GM20000 (cell line): ENCODE measurements around the gene NEUROD6.

Experiments used
- DNase-seq: peaks from one replicate; pipeline ENCODE4 v3.0.0; 2012; ENCODE audit warnings: low spot score
- TF ChIP-seq, protein P1 (sequence below): IDR thresholded peaks from 2 replicates; pipeline ENCODE4 v1.5.1; 2012; ENCODE audit warnings: mild to moderate bottlenecking, control low read depth; ENCODE audit errors: extremely low read depth, missing control alignments

Gene NEUROD6

DNA sequence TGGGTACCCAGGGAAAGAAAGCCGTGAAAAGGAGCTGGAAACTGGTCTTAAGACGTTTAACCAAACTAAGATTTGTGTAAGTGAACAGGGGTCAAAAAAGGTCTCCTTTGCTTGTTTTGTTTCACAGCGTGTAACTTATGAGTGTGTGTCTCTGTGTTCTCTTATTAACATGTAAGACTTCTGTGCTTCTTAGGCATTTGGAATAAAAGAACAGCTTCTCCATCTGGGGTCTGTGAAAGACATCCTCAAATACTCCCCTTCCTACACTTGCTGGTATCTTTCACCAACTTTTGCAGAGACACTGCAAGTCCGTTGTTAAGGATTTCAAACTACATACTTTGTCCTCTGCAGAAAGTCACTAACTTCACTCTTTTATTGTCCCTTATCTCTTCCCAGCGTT lies 615 bp upstream of the NEUROD6 start:
- TF ChIP-seq, protein P1, sequence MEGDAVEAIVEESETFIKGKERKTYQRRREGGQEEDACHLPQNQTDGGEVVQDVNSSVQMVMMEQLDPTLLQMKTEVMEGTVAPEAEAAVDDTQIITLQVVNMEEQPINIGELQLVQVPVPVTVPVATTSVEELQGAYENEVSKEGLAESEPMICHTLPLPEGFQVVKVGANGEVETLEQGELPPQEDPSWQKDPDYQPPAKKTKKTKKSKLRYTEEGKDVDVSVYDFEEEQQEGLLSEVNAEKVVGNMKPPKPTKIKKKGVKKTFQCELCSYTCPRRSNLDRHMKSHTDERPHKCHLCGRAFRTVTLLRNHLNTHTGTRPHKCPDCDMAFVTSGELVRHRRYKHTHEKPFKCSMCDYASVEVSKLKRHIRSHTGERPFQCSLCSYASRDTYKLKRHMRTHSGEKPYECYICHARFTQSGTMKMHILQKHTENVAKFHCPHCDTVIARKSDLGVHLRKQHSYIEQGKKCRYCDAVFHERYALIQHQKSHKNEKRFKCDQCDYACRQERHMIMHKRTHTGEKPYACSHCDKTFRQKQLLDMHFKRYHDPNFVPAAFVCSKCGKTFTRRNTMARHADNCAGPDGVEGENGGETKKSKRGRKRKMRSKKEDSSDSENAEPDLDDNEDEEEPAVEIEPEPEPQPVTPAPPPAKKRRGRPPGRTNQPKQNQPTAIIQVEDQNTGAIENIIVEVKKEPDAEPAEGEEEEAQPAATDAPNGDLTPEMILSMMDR, result no peak
- no peak for DNase-seq

DNA sequence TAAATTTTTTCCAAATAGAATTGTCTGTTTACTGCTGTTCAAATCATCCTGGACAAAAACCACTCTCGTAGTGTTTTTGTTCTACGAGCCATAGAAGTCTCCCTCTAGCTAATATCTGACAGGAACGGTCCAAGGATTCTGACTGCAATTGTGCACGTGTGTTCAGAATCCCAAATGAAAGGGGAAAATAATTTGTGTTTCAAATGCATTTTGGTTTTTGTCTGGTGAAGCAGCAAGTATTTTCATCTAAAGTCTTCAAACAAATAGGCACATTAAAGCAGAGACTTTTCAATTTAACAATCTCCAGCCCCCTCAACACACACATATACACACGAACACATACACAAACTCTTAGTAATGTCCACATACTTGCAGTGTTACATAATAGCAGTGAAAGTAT lies 475 bp downstream of the NEUROD6 start:
- TF ChIP-seq, protein P1, result no peak

DNA sequence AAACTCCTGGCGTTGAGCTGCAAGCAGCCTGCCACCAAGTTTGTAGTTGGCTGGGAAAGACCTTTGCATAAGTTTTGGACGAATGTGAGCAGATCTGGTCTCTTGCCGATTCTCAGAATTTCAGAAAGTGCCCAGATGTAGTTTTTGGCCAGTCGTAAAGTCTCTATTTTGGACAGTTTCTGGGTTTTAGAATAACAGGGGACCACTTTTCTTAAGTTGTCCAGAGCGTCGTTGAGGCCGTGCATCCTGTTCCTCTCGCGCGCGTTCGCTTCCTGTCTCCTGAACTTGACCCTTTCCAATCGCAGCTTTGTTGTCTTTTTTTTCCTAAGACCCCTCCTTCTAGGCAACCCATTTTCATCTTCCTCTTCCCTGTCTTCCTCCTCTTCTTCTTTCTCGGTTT lies 1.8 kb downstream of the NEUROD6 start:
- TF ChIP-seq, protein P1, result no peak
- no peak for DNase-seq

More for the DNA sequence above, 475 bp downstream of the NEUROD6 start:
- no peak for DNase-seq

DNA sequence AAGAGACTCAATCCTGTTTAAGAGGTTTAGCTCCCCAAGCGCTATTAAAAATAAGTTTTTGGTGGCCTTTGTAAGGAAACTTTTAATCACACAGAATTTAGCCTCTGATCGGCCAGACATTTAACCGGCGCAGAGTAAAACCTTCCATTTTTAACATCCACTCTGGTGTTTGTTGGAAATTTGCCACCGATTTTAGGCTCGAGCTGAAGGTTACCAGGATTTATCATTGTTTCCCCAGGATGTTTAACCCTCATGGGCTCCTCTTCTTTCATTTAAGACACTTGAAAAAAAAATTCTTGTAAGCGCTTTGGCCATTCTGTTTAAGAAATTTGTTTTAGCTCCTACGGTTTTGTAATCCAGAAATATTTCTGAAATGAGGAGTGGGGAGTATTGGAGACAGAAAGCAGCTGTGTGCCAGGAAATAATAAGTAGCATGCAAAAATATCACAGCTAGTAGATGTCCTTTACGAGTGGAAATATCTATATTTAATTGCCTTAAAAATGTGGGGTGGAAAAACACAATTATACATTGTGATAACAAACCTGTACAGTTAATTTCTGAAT lies 3.4 kb downstream of the NEUROD6 start:
- TF ChIP-seq, protein P1, result no peak
- DNase-seq, result no peak

DNA sequence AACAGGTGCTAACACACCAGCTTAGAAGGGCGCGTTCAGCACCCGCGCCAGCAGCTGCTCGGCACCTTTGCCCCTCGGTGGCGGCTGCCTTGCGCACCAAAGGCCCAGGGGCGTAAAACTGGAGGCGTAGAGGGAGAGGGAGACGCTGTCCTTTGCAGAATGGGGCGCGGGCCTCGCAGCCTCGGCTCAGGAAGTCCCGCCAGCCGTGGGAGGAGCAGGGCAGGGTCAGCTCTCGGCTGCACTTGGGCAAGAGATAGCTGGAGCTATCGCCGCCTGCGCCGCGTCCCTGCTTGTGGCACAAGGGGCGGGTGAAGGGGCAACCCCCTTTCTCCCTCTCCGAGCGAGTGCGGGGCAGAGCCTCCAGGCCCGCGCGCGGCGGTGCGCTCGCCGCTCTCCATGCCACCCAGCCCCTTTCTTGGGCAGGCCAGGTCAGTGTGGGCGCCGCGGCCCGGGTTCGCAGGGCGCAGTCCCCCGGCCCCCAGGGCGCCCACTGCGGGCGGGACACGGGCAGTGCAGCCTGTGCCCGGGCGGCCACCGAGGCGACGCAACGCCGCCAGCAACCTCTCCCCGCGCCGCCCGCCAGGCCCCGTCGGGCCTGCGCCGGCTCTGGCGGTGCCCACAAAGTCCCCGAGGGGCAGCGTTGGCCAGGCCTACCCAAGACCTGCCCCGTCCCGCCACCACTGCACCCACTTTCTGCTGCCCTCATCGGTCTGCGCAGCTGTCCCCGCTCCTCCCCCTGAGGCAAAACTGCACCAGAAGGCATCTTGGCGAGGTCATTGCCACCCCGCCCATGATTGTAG lies 4.1 kb downstream of the NEUROD6 start:
- DNase-seq, result no peak
- TF ChIP-seq, protein P1, result no peak

DNA sequence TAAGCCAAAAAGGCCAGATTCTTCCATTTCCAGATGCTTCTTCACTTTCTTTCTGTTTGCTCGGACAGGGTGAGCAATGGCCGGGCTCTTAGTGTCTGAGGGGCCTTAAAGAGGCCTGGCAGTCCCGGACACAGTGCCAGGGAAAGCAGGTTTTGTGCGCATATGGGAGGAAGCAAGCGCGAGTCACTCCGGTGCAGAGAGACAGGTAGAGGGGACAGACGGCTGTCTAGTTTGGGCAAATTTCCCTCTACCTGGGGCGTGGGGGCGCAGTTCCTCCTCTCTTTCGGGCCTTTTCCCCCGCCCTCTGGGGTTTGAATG lies 4.7 kb downstream of the NEUROD6 start:
- TF ChIP-seq, protein P1, result no peak
- no peak for DNase-seq

DNA sequence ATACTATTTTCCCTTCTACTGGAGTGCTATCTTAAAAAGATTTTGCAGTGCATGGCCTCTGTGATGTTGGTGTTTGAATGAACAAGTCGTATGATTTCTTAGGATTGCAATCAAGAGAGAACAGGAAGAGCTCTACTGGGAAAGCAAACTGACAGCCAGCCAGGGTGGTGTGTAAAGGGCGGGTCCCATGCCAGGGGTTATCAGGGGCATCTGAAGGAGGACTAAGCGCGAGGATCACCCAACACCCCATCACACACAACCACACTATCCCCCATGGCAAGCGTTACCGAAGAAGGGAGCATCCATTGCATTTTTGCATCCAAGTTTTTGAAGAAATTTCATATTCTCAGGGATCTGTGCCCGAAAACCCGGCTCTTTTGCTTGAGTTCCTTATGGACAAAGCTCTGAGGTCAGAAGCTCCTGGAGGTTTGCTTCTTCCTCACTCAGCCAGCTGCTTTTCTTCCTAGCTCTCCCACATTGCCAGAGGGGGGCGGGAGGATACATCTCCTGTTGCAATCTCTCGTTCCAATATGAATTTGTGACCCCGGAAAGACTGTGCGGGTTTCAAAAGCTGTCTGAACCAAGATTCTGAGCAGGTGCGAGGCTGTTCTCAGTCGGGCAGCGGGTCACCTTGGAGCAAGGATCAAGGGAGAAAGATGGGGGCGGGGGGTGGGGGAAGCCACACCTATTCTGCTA lies 5.2 kb downstream of the NEUROD6 start:
- TF ChIP-seq, protein P1, result no peak
- no peak for DNase-seq
